ENCODE measurements around the gene GATA5.

GATA5 gene

DNA sequence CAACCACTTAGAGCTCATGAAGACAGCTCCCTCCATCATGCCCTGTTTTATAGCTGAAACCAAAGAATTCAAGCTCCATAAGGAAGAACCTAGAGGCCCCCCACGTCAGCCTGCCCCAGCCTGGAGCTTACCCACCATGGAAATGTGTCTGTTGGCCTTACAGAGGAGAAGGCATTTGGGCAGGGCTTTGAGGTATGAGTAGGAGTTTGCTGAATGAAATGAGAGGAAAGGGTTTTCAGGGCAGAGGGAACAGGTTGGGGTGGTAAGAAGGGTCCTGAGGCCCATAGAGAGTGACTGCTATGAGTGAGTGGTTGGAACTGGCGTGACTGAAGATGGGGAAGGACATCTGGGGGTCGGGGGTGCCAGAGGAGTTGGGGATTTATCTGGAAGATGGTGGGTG lies 12.7 kb upstream of the GATA5 start:
- DNase-seq, result no peak

GRCh38 chr20:62487561-62488354 lies 12.0 kb upstream of the GATA5 start:
- no peak for DNase-seq

GRCh38 chr20:62487118-62487517 lies 11.3 kb upstream of the GATA5 start:
- no peak for DNase-seq

DNA sequence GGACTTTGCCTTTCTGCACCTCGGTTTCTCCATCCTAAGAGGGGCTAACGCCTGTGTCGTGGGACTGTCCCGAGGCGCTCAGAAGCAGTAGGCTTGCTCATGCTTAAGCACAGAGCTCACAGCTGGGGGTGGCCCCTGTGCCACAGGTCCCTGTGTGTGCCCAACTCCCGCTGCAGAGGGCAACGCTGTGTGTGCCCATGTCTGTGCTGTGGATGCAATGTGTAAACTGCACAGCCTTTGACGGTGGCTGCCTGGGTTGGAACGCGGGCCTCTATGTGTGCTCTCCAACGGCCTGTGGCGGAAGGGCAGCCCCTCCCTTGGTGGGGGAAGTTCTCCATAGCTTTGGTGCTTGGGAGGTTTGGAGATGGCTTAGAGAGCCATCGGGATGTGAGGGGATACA lies 10.7 kb upstream of the GATA5 start:
- no peak for DNase-seq

GRCh38 chr20:62485701-62486089 lies 9.9 kb upstream of the GATA5 start:
- no peak for DNase-seq

- no peak for DNase-seq
Measured at GRCh38 chr20:62485062-62485700, 9.4 kb upstream of the GATA5 start.

GRCh38 chr20:62484478-62484877 lies 8.7 kb upstream of the GATA5 start:
- DNase-seq, result no peak

DNA sequence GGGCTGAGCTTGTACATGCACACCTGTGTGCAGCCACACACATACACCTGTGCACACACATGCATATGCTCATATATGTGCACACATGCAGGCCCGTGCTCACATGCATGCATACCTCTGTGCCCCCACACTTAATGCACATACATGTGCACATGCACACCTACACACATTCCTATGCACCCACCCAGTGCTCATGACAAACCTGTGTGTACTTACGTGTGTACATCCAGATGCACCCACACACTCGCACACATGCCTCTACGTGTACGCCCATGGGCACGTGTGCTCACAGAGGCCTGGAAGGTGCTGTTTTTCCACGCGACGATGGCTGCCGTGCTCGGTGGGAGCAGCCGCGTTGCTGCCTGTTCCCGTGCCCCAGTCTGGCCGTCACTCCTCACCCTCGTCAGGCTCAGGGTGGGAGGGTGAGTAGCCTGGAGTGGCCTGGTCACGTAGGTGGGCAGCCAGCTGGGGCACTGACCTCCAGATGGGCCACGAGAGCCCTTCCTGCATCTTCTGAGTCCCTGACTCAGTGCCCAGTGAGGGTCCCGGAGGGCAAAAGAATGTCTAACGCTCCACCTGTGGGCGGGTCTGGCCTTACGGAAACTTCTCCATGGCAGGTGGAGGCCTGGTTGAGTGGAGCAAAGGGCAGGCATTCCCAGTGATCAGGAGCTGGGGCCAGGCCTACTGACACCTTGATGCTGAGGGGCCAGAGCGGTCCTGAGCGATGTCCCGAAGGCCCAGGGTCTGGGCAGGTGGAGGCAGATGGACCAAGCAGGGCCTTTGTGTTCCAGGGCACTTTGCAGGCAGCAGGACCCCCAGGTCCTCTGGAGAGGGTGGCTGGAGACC lies 8.0 kb upstream of the GATA5 start:
- DNase-seq, result no peak

DNA sequence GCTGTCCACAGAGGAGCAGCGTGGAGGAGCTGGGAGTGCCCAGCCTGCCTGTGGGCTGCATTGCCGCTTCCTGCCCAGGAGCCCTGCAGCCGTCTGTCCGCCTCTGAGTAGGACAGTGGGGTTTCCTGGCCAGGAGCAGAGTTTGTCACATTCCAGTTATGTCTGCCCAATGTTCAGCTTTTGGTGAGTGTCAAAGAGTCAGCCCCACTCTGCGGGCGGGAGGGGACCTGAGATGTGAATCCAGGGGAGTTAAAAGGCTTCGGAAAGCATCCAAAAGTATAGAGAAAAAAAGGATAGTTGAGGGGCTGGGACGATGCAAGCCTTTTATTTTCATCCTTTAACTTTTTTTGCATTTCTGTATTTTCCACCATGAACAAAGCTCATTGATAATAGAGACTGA lies 7.2 kb upstream of the GATA5 start:
- DNase-seq, result no peak

DNA sequence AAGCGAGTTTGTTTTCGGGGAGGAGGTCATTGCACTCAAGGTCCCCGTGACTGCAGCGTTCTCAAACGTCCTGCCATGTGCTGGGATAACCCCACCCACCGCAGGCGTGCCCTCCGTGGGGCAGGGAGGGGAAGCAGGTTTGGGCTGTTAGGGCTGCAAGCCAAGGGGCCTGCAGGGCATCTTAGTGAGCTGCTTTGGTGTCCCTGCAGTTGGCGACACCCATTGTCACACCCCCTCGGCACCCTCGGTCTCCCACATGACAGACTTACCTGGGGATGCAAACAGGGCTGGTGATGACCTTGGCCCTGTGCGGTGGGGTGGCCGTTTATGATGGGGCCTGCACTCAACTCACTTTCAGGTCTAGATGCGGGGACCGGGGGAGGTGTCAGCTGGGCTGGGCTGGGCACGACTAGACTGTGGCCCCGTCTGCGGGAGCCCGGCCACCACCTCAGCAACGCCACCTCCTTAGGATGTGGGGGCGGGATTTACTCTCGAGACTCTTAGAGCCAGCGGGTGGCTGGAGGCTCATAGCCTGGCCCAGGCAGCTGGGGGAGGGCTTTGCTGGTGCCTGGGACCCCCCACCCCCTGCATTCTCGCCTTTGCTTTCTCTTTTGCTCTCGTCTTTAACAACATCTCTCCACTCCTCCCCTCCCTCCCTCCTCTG lies 6.5 kb upstream of the GATA5 start:
- no peak for DNase-seq

GRCh38 chr20:62481425-62482145 lies 5.8 kb upstream of the GATA5 start:
- no peak for DNase-seq

DNA sequence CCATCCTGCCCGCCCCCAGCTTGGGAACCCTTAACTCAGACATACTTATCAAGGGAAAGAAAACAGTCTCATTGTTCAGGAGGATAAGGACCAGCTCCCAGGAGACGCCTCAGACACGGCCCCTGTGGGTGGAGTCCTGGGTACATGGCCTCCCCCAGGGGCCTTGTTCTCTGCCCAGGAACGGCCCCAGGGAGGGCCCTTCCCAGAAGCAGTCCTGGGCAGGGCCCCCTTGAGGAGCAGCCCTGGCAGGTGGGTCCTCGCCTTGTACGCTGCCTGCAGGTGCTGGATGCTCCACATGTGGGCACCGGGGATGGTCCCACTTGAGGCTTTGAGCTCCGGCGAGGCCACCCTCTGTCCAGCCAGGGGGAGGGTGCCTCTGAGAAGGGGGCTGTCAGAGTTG lies 4.5 kb upstream of the GATA5 start:
- DNase-seq, result no peak

- no peak for DNase-seq
Measured at GRCh38 chr20:62479656-62480055, 3.9 kb upstream of the GATA5 start.

DNA sequence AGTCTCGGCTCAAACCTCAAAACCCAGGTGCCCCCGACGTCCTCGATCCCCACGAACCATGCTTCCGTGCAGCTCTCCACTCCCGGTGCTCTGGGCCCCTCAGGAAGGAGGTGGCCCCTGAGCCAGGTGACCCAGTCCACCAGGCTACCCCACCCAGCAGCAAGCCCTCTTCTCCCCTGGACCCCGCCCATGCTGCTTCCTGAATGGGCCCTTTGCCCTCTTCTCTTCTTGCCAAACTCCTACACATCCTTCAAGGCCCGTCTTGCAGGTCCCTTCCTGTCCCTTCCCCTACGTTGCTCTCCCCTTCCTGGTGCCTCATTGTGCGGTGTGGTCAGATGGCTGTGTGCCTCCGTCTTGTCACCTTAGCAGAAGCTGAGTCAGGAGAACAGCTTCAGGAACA lies 3.4 kb upstream of the GATA5 start:
- no peak for DNase-seq

- no peak for DNase-seq
Measured at GRCh38 chr20:62477669-62478455, 2.1 kb upstream of the GATA5 start.

GRCh38 chr20:62476056-62476838 lies 452 bp upstream of the GATA5 start:
- DNase-seq, result peak in 1 of 51 donors; percentile 15

DNA sequence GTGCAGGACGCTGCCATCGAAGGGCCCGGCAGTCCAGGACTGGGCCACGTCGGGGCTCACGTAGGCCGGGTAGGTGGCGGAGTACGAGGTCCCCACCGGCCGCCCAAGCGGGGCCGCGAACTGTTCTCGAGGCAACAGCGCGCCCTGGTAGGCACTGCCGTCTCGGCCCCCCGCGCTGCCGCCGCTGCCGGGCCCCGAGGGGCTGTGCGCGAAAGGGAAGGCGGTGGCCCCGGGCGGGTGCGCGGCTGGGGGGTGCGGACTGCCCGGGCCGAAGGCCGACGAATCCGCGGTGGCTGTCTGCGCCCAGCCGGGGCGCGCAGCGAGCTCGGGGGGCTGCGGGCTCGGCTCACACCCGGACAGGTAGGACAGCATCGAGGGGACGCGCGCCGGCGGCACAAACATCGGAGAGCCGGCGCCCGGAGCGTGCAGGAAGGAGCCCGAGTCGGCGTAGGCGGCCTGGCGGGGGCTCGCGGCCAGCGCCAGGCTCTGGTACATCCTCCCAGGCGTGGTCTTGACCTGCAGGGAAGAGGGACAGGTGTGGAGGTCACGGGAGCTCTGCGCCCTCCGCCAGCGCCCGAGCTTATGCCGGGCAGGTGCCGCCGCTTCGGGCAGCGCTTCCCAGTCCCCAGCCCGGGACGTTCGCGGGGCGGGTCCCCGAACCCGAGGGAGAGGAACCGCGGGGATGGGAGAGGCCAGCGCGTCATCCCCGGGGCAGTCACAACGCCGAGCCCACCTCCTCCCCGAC lies 596 bp downstream of the GATA5 start:
- no peak for DNase-seq

- no peak for DNase-seq
Measured at GRCh38 chr20:62474604-62475026, 1.2 kb downstream of the GATA5 start.

Measured in hypothalamus (tissue), 51 donors.